Measurements from ENCODE around the gene OTUD6A. TPM values are rescaled to one million over a fixed set of nuclear protein-coding genes. Genes with fewer than 3 reads are reported as not detected.

The OTUD6A gene
- polyA plus RNA-seq, 3 donors from 2014 or later = not detected

Other genes starting within 250 kb of the OTUD6A start
- not detected for gene AWAT2, start 12.5 kb upstream of the OTUD6A start, polyA plus RNA-seq
- 10 to 100 TPM; 37.8 to 55.6 (median 43.9) TPM for gene IGBP1, start 71.0 kb downstream of the OTUD6A start, polyA plus RNA-seq
- not detected for gene DGAT2L6, start 115.0 kb downstream of the OTUD6A start, polyA plus RNA-seq
- not detected for gene AWAT1, start 172.2 kb downstream of the OTUD6A start, polyA plus RNA-seq
- gene P2RY4, start 197.7 kb downstream of the OTUD6A start, polyA plus RNA-seq = not detected
- not detected for gene ARR3, start 205.9 kb downstream of the OTUD6A start, polyA plus RNA-seq
- not detected for gene RAB41, start 219.7 kb downstream of the OTUD6A start, polyA plus RNA-seq
- 10 to 100 TPM; 46.9 to 60.6 (median 48.1) TPM for gene PDZD11, start 227.5 kb downstream of the OTUD6A start, polyA plus RNA-seq
- gene KIF4A, start 227.6 kb downstream of the OTUD6A start, polyA plus RNA-seq = 1 to 10 TPM in 1 of 3 donors, not detected in 2; 1.0 TPM